GM12872 (cell line): ENCODE data around the gene RBP3.

Experiments used
- TF ChIP-seq, protein P1 (sequence below): IDR thresholded peaks from 3 replicates; pipeline ENCODE4 v1.5.1; 2011; ENCODE audit warnings: low read depth, mild to moderate bottlenecking, low read length, moderate library complexity; ENCODE audit not compliant: insufficient read depth

Gene RBP3

DNA sequence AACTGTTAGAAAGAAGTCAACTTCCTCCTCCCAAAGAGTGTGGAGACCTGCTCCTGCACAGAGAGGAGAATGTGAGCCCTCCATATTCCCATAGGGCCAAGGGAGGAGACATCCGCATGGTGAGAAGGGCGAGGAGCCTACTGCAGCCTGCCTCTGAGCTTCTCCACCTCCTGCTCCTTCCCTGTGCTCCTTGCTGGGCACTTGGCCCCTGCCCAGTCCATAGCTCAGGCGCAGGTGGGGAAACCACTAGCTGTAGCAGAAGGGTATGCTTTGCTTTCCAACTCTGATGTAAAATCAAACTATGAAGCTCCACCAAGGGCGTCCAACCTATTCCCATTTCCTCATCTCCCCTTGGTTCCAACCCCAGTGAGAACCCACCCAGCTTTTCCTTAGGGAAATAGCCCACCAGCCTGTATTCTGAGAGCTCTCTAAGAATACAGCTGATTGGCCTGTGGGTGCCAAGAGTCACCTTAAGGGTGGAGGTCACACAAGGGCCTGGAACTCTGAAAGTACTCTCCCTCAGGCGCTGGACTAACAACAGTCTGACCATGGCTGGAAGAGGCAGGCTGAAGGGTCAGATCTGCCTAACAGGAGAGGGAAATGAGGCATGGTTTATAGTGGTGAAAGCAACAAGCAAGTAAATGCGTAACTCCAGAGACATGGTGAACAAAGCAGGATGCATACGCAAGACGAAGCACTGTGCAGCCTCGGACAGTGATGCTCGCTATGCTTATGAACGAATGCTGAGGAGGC is 22.0 kb downstream of the RBP3 start:
- TF ChIP-seq, protein P1, sequence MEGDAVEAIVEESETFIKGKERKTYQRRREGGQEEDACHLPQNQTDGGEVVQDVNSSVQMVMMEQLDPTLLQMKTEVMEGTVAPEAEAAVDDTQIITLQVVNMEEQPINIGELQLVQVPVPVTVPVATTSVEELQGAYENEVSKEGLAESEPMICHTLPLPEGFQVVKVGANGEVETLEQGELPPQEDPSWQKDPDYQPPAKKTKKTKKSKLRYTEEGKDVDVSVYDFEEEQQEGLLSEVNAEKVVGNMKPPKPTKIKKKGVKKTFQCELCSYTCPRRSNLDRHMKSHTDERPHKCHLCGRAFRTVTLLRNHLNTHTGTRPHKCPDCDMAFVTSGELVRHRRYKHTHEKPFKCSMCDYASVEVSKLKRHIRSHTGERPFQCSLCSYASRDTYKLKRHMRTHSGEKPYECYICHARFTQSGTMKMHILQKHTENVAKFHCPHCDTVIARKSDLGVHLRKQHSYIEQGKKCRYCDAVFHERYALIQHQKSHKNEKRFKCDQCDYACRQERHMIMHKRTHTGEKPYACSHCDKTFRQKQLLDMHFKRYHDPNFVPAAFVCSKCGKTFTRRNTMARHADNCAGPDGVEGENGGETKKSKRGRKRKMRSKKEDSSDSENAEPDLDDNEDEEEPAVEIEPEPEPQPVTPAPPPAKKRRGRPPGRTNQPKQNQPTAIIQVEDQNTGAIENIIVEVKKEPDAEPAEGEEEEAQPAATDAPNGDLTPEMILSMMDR = no peak

DNA sequence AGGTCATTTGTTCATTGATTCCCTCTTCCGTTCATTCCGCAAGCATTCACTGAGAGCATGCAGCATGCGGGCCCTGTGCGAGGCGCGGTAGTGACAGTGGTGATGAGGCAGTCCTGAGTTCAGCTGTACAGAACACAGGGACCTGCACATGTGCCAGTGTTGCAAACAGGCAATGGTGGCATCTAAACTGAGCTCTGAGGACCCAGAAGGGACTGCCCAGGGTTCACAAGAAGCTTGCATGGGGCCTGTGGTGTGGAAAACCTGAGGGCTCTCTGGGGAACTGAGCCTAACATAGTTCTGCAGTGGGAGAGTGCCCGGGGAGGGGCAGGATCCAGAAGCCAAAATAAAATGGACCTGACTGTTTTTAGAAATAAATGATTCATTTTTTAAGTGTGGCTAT is 22.7 kb downstream of the RBP3 start:
- TF ChIP-seq, protein P1 = no peak

DNA sequence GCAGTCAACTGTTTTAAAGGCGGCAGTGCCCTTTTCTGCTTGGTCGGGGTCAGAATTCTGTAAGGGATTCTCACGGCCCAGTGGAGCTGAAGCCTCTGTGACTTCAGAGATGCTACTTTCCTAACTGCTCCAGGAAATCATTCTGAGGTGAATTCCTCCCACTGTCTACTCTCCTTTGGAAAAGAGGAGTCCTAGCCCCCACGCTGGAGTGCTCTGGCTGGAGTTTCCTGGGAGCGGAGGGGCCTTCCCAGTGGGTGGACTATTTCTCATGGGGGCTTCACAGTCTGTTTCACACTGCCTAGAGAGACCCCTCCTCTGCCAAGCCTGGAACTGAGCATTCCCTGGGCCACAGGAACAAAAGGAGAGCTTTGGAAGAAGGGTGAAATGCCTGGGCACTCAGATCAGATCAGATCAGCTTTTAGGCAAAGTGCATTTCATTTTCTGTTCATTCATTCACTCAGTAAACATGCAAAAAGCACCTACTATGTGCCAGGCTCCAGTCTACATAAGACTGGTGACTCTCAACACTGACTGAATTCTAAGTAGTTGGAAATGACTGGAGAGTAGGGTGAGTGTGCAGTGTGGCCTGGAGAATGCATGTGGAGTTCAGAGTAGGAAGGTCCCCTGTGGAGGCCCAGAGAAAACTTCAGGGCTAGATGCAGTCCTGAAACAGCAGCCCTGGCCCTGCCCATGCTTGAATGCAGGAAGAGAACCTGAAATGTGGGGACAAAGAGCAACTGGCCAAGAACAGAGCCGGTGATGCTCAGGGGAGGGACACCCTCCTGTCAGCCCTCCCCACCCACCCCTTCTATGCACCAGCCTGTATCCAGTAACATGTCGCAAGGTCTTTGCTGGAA is 23.7 kb downstream of the RBP3 start:
- TF ChIP-seq, protein P1 = no peak

DNA sequence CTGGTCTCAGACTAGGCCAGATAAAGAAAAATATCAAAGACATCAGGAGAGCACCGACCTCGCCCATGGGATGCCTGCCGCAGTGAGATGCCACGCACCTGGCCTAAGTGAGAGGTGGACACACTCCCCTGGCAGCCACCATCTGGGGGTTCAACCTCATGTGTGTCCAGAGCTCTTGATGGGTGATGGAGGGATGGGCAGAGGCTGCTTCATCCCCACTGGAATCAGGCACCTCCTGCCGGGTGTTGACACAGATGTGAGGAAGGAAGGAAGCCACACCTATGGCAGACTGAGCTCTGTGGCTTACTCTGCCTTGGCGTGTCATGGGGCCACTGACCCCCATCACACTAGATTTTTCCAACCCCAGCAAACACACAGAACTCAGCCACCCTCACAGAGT is 24.6 kb downstream of the RBP3 start:
- TF ChIP-seq, protein P1 = no peak

DNA sequence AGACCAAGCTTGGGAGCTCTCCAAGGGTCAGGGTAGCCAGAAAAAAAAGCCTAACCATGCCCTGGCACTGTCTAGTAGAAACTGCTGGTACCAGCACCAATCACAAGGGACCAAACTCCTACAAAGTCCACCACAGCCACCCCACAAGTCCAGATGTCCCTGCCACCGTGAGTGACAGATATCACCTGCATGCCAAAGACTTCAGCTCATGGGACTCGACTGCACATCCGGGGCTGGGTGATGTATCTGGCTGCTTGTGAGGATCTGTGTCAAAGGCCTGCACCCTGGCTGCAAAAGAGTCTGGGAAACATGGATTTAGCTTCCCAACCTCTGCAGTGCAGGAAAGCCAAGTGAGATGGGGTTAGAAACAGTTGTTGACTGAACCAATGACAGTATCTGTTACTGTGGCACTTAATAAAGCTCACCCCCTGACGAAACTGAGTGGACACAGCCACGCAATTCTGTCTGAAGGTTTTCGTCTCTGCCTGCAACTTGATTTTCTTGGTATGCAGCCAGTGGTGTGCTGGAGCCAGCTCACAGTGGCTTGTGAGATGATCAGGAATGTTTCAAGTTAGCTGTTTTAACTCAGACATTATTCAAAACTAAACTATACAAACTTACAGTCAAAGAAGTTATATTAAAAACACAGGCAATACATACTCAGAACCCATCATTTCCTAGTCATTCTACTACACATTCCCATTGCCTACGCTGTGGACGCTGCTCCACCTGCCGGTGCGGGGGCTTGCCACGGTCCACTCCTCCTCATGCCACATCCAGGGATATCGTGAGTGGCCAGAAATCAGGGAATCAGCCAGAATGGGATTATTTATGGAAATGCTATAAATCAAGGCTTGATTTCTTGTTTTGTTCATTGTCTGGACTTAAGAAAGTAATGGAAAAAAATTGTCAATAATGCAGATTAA is 26.7 kb downstream of the RBP3 start:
- TF ChIP-seq, protein P1 = no peak

DNA sequence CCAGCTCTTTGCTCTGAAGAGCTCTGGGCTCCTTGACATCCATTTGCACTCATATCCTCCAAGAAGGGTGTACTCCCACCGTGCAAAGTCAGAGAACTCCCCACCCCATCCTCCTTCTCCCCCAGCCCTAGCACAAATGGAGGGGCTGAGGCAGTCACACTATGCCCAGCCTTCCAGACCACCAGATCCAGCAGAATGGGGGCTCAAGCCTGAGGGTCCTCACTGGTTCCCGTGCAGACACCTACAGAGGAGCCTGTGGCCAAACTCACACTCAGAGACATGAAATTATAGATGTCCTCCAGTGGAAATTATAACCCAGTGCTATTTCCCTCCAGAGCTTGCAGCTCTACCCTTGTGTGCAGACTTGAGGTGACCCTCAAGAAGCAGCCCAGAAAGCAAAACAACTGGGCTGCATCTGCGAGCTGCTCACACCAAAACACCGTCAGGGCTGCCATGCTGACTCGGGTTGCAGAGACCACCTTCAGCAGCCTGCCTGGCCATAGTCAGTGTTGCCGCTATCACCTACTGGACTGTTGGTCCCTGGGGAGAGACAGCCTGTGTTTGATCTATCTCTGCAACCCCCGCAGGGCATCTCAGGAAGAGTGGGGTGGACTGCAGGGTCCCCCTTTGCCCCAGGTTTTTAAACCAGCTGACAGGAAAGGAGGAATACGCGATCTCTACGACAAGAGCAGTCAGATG is 28.5 kb downstream of the RBP3 start:
- TF ChIP-seq, protein P1 = no peak
